DOHH2 (cell line): Measurements from ENCODE around the gene TAL1.

ENCODE experiments used
- EZH2phosphoT487 ChIP-seq: fragments of 200-600 bp; sonication (generic); IDR thresholded peaks from 2 replicates; pipeline ENCODE4 v1.6.1; 2017; ENCODE audit warnings: borderline replicate concordance, mild to moderate bottlenecking, antibody characterized with exemption, low read length, moderate library complexity, mixed read lengths
- TF ChIP-seq, protein P1 (sequence below): fragments of 200-600 bp; sonication (generic); IDR thresholded peaks from one replicate; pipeline ENCODE4 v1.5.1; 2014; ENCODE audit warnings: antibody characterized with exemption, mild to moderate bottlenecking, low read depth, low read length; ENCODE audit not compliant: poor library complexity, severe bottlenecking

DNA sequence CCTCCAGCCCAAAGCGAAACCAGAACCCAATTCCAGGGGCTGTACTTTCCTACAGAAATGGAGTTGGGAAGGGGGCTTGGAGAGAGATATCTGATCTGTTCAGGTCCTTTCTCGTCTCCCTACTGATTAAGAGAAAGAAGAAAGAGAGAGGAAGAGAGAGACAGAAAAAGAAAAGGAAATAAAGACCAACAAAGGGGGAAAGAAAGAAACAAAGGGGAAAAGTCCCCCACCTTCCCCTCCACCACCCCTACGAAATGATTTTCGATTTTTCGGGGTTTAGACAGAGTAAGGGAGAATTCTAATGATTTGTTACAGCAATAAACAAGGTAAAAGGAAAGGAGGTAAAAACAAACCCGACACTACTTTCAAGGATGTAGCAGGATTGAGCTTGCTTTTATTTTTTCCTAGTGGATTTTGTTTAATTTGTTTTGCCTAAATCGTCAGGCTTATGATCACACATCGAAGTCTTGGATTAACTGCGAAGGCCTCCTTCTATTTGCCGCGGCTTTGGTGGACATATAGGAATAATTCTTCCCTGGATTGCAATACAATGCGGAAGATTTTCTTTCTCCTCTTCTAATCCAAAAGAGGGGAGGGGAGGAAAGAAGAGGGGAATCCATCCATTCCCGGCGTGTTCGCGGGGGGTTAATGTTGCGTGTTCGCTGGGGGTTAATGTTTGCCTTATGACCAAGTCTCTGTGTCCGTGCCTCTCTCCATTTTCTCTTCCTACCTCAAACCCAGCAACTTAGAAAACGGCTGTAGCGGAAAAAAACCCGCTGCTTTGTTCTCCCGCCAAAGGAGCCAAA is 1.9 kb downstream of the TAL1 start:
- TF ChIP-seq, protein P1, sequence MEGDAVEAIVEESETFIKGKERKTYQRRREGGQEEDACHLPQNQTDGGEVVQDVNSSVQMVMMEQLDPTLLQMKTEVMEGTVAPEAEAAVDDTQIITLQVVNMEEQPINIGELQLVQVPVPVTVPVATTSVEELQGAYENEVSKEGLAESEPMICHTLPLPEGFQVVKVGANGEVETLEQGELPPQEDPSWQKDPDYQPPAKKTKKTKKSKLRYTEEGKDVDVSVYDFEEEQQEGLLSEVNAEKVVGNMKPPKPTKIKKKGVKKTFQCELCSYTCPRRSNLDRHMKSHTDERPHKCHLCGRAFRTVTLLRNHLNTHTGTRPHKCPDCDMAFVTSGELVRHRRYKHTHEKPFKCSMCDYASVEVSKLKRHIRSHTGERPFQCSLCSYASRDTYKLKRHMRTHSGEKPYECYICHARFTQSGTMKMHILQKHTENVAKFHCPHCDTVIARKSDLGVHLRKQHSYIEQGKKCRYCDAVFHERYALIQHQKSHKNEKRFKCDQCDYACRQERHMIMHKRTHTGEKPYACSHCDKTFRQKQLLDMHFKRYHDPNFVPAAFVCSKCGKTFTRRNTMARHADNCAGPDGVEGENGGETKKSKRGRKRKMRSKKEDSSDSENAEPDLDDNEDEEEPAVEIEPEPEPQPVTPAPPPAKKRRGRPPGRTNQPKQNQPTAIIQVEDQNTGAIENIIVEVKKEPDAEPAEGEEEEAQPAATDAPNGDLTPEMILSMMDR = no peak
- peak; percentile 91 for TF ChIP-seq EZH2phosphoT487
